Uterine smooth muscle cell (primary cell): ENCODE measurements around the gene CEP350. TPM values are rescaled to one million over a fixed set of nuclear protein-coding genes. Genes with fewer than 3 reads are reported as not detected.

ENCODE experiments used
- total RNA-seq: library from RNA; depleted of rRNA; stranded (reverse); fragments of >200 nt; gene quantifications from 2 replicates; pipeline ENCODE4 v1.2.3, GENCODE V29; 2014

CEP350 gene, protein sequence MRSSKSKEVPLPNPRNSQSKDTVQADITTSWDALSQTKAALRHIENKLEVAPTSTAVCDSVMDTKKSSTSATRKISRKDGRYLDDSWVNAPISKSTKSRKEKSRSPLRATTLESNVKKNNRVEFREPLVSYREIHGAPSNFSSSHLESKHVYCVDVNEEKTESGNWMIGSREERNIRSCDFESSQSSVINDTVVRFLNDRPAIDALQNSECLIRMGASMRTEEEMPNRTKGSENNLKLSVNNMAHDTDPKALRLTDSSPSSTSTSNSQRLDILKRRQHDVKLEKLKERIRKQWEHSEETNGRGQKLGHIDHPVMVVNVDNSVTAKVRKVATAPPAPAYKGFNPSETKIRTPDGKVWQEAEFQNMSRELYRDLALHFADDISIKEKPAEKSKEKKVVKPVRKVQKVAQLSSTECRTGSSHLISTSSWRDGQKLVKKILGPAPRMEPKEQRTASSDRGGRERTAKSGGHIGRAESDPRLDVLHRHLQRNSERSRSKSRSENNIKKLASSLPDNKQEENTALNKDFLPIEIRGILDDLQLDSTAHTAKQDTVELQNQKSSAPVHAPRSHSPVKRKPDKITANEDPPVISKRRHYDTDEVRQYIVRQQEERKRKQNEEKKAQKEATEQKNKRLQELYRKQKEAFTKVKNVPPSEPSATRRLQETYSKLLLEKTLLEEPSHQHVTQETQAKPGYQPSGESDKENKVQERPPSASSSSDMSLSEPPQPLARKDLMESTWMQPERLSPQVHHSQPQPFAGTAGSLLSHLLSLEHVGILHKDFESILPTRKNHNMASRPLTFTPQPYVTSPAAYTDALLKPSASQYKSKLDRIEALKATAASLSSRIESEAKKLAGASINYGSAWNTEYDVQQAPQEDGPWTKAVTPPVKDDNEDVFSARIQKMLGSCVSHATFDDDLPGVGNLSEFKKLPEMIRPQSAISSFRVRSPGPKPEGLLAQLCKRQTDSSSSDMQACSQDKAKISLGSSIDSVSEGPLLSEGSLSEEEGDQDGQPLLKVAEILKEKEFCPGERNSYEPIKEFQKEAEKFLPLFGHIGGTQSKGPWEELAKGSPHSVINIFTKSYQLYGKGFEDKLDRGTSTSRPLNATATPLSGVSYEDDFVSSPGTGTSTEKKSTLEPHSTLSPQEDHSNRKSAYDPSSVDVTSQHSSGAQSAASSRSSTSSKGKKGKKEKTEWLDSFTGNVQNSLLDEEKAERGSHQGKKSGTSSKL (N-terminal part only)
- 63.2 and 78.2 TPM in 2 replicates for total RNA-seq

DNA sequence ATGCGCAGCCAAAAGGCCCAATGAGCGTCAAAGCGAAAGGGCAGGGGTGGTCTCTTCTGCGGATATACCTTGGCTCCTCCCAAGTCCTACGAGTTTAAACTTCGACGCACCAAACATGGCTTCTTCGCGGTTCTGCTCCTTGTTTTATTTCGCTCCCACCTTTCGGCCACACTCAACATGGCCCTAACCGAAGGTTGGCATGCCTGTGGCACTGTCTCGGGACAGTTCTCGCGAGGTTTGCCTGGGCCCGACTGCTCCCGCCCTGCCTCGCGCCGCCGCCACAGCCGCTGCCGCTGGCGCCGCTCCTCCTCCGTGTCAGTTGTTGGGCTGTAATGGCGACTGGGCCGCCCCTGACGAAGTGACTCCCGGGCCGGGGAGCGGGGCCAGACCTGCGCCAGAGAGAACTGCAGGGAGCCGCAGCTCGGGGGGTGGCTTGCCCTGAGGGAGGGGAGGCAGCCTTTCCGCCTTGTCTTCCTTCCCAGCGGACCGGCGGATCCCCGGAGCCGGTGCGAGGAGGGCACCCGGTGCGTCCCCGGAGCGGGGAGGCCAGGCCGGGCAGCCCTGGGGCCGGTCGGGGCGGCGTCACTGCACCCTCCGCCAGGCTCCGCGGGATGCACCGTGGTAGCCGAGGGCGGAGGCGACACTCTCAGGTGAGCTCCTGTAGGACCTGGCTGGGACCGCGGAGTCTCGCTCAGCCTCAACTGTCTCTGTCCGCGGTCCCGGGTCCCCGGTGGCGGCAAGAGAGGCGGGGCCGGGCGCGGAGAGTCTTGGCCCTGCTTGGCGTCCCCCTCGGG lies at the start of gene CEP350:
Gene CEP350, plus strand, starts transcription at position 318 of the 794 bp plus-strand sequence. CDS start 31,372 bp downstream, outside the sequence.

DNA sequence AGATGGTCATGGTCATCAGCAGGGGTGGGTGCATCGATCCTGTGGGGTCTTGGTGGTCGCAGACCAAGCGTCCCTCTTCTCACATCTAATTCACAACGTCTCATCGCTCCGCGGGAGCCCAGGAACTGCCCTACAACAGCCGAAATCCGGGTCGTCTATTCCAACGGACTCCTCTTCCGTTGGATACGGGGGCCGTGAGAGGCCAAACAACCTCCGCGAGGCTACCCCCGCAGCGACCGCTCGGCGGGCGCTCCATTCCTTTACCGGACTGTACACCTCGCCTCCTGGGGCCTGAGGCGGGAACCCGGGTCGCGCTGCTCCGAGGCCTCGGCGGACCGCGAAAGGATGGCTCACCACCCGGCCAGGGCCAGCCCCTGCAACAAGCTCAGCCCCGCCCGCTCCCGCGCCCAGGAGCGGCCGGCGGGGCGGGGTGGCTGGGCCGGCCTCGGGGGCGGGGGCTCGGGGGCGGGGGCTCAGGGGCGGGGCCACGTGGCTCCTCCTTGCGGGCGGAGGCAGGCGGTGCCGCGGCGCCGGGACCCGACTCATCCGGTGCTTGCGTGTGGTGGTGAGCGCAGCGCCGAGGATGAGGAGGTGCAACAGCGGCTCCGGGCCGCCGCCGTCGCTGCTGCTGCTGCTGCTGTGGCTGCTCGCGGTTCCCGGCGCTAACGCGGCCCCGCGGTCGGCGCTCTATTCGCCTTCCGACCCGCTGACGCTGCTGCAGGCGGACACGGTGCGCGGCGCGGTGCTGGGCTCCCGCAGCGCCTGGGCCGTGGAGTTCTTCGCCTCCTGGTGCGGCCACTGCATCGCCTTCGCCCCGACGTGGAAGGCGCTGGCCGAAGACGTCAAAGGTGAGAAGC lies 199.9 kb downstream of the CEP350 start, which contains the start of gene QSOX1:
Gene QSOX1, plus strand, starts transcription at position 545 of the 857 bp plus-strand sequence. Its CDS starts 39 bp downstream, at position 584.

Other genes with a start within 250 kb of the CEP350 start
- gene FAM163A, start 211.5 kb upstream of the CEP350 start, total RNA-seq: not detected in 2 replicates
- gene TOR1AIP2, start 77.0 kb upstream of the CEP350 start, total RNA-seq: 86.9 and 94.6 TPM in 2 replicates
- gene TOR1AIP1, start 72.5 kb upstream of the CEP350 start, total RNA-seq: 35.7 and 48.1 TPM in 2 replicates
- 133 and 304 TPM in 2 replicates for gene QSOX1, start 200.1 kb downstream of the CEP350 start, total RNA-seq